ENCODE results near the gene LMCD1.

Gene LMCD1

DNA sequence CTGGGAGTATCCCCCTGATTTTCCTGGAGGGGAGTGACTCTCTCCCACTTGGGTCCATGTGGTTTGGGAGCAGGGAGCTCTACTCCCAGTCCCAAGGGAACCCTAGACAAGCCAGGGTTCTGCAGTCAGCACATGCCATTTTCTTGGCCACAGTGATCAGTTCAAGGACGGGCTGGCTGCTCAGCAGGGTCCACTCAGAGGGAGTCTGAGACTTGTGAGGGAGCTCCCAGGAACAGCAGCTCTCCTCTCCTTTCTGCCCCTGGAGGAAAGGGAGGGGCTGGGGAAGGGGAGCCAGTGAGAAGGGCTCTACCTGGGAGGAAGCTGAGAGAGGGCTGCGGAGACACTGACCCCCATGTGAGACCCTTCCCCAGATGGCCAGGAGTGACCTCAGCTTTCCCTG lies 29.1 kb upstream of the LMCD1 start:
- no peak for DNase-seq (ENCODE audit: low spot score)
- TF ChIP-seq, protein P1, sequence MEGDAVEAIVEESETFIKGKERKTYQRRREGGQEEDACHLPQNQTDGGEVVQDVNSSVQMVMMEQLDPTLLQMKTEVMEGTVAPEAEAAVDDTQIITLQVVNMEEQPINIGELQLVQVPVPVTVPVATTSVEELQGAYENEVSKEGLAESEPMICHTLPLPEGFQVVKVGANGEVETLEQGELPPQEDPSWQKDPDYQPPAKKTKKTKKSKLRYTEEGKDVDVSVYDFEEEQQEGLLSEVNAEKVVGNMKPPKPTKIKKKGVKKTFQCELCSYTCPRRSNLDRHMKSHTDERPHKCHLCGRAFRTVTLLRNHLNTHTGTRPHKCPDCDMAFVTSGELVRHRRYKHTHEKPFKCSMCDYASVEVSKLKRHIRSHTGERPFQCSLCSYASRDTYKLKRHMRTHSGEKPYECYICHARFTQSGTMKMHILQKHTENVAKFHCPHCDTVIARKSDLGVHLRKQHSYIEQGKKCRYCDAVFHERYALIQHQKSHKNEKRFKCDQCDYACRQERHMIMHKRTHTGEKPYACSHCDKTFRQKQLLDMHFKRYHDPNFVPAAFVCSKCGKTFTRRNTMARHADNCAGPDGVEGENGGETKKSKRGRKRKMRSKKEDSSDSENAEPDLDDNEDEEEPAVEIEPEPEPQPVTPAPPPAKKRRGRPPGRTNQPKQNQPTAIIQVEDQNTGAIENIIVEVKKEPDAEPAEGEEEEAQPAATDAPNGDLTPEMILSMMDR (IDR thresholded peaks at IDR 0.05; ENCODE audit: extremely low read depth, missing control alignments) = no peak

DNA sequence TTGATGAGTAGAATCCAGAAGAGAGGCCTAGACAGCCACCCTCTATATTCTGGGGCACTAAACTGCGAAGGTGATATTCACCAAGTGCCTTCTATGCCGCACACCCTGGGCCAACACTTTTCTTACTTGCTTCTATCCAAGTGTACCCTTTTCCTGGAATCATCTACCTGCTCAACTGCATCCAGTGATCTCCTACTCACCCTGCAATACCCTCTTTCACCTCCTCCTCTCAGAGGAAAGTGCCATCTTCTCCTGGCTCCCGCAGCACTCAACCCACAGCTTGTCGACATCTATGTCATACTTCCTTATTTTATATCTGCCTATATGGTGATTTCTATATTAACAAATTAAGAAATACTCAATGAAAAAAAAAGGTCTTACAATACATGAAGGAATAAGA lies 28.6 kb upstream of the LMCD1 start:
- TF ChIP-seq, protein P1 (IDR thresholded peaks at IDR 0.05; ENCODE audit: extremely low read depth, missing control alignments) = no peak
- DNase-seq (ENCODE audit: low spot score) = no peak

DNA sequence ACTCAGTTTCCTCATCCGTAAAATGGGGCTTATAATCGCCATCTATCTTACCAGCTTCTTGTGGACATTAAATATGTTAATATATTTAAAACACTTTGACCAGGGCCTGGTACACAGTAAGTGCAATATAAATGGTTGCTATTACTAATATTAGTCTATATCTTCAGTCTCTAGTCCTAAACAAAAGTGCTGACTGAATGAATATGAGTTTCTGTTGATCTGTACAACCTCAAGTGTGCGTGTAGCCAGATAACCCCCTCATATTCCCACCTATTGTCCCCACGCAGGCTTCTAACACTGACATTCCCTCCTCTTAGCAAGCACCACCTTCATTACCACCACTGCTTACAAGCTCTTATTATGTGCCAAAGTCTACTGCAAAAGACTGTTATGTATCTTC lies 27.6 kb upstream of the LMCD1 start:
- DNase-seq (ENCODE audit: low spot score) = no peak
- TF ChIP-seq, protein P1 (IDR thresholded peaks at IDR 0.05; ENCODE audit: extremely low read depth, missing control alignments) = no peak

DNA sequence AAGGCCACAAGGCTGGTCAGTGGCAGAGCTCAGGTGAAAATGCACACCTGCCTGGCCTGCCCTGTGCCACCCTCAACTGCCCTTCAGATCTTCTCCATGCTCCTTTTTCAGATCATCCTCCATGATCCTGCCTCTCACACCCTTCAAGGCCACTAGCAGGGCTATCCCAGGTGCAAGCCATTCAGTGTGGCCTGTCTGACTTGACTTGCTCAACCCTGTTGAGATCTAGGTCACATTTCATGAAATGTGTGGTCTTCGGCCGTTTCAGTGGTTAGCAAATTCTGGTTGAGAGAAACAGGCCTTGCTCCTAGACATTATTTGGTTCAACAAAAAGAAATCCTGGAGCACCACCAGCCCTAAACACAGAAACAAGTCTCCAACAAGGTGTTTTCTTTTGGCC lies 26.6 kb upstream of the LMCD1 start:
- no peak for DNase-seq (ENCODE audit: low spot score)
- TF ChIP-seq, protein P1 (IDR thresholded peaks at IDR 0.05; ENCODE audit: extremely low read depth, missing control alignments) = no peak

DNA sequence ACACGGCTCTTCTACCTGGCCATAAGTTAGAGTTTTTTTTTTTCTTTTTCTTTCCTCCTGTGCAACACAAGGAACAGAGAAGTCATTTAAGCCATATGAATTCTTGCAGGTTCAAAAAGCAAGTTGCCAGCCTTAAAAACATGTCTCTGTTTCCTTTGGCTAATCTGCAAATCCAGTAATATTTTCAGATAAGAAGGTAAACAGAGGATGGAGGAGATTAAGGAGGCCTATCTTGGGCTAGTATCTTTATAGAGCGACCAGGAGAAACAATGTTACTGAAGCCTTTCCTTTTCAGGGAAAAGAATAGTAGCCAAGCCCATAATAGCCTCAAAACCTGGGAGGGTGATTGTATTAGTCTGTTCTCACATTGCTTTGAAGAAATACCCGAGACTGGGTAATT lies 20.9 kb upstream of the LMCD1 start:
- TF ChIP-seq, protein P1 (IDR thresholded peaks at IDR 0.05; ENCODE audit: extremely low read depth, missing control alignments) = no peak
- DNase-seq (ENCODE audit: low spot score) = no peak

DNA sequence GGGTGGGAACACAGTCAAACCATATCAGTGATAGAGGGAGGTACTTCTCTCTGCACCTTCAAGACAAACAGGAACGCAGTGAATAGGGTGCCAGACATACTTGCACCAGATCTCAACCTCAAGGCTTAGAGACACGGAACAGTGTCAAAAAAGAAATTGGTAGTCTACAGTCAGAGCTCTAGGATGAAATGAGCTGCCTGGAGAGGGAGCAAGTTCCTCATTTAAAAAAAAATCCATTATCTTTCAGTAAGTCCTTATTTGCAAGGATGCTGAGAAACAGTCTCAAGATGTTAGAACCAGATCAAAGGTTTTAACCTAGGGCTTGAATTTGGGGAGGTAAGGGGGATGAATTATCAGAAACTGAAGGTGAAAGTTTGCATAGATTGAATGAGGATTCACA lies 20.2 kb upstream of the LMCD1 start:
- TF ChIP-seq, protein P1 (IDR thresholded peaks at IDR 0.05; ENCODE audit: extremely low read depth, missing control alignments) = no peak
- no peak for DNase-seq (ENCODE audit: low spot score)

DNA sequence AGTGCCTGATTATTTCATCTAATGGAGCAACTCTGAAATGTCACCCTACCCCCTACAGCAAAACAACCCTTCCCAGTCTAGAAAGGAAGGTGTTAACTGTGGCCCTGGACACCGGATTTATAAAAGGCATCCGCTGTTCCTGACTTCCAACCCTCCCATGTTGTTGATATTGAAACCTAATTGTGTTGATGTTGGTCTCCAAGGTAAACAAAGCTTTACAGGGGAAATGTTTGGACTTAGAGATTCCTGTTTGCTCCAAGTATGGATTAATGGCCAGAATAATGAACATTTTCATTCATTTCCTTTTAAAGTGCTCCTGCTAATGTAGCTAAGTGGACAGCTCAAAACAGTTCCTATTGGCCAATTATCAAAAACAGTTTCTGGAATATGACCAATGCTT lies 19.4 kb upstream of the LMCD1 start:
- DNase-seq (ENCODE audit: low spot score) = no peak
- TF ChIP-seq, protein P1 (IDR thresholded peaks at IDR 0.05; ENCODE audit: extremely low read depth, missing control alignments) = no peak

All from GM20000 (cell line).